Measurements from ENCODE around the gene TSPAN4. TPM values are rescaled to one million over a fixed set of nuclear protein-coding genes. Genes with fewer than 3 reads are reported as not detected.

The TSPAN4 gene
- total RNA-seq, 2 donors from 2014 or later: 48.8 to 94.9 TPM

DNA sequence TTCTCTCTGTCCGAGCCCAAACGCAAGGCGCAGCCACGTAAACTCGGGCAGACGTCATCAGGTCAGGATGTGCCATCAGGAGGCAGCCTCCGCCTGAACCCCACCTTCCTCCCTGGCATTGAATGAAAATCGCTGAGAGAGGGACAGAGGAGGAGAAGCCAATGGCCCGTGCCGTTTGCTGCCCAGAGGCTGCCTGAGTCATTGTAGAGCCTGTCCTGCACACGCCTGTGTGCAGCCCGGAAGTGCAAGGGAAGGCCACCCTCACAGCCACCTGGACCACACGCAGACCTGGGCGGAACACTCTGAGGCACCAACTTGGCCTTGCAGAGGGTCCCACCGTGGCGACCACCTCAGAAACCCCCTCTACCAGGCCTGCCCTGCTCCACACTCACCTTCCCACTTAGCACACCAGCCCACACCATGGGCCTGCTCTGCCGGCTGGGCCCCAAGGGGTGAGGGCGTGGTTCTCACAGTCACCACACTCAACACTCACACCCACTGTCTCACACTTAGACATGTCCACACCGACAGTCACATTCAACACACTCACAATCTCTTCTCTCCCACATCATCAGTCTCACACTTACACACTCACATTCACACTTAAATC, 58.9 kb downstream of the TSPAN4 start:
- DNase-seq (ENCODE audit: low spot score): no peak
- intact Hi-C loops (cut with DNase I): no loop called here
- Histone ChIP-seq H3K27me3 (replicated peaks; ENCODE audit: insufficient read depth) (no peaks in the 10 kb centered on the region), H3K9me3 (no peaks in the 10 kb centered on the region), H3K4me3 (no peak overlapping the region), H3K4me1 (replicated peaks) (no peaks in the 10 kb centered on the region), H3K36me3 (peaks cover 19% of the 10 kb centered on the region in 2 donors), H3K27ac (no peak overlapping the region)
- TF ChIP-seq, protein P1, sequence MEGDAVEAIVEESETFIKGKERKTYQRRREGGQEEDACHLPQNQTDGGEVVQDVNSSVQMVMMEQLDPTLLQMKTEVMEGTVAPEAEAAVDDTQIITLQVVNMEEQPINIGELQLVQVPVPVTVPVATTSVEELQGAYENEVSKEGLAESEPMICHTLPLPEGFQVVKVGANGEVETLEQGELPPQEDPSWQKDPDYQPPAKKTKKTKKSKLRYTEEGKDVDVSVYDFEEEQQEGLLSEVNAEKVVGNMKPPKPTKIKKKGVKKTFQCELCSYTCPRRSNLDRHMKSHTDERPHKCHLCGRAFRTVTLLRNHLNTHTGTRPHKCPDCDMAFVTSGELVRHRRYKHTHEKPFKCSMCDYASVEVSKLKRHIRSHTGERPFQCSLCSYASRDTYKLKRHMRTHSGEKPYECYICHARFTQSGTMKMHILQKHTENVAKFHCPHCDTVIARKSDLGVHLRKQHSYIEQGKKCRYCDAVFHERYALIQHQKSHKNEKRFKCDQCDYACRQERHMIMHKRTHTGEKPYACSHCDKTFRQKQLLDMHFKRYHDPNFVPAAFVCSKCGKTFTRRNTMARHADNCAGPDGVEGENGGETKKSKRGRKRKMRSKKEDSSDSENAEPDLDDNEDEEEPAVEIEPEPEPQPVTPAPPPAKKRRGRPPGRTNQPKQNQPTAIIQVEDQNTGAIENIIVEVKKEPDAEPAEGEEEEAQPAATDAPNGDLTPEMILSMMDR (IDR thresholded peaks at IDR 0.05): no peak
- TF ChIP-seq POLR2AphosphoS5 (IDR thresholded peaks at IDR 0.05): no peak
- no peak for TF ChIP-seq POLR2A (IDR thresholded peaks at IDR 0.05)
- 89% methylated on average over 18 of the region's 19 CpGs for WGBS

GRCh38 chr11:904380-904779, 61.7 kb downstream of the TSPAN4 start:
- WGBS: 91% methylated on average over 7 of the region's 7 CpGs
- Histone ChIP-seq H3K4me1 (replicated peaks) (no peaks in the 10 kb centered on the region), H3K36me3 (peaks cover 18 to 19% of the 10 kb centered on the region in 2 donors), H3K27me3 (replicated peaks; ENCODE audit: insufficient read depth) (no peaks in the 10 kb centered on the region), H3K9me3 (no peaks in the 10 kb centered on the region), H3K4me3 (no peak overlapping the region), H3K27ac (no peak overlapping the region)
- intact Hi-C loops (cut with DNase I): no loop called here
- TF ChIP-seq POLR2AphosphoS5 (IDR thresholded peaks at IDR 0.05) (no peak), POLR2A (IDR thresholded peaks at IDR 0.05) (no peak)
- TF ChIP-seq, protein P1 (IDR thresholded peaks at IDR 0.05): no peak
- no peak for DNase-seq (ENCODE audit: low spot score)

DNA sequence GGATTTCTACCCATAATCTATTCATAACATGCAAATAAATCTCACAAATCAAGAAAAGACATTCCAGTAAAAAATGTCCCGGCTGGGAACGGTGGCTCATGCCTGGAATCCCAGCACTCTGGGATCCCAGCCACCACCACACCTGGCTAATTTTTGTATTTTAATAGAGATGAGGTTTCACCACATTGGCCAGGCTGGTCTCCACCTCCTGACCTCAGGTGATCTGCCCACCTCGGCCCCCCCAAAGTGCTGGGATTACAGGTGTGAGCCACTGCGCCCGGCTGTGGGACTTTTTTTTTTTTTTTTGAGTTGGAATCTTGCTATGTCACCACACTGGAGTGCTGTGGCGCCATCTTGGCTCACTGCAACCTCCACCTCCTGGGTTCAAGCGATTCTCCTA, 63.3 kb downstream of the TSPAN4 start:
- Histone ChIP-seq H3K27ac (no peak overlapping the region), H3K36me3 (peaks cover 7 to 19% of the 10 kb centered on the region in 2 donors), H3K4me1 (replicated peaks) (no peaks in the 10 kb centered on the region), H3K27me3 (replicated peaks; ENCODE audit: insufficient read depth) (no peaks in the 10 kb centered on the region), H3K4me3 (no peak overlapping the region), H3K9me3 (no peaks in the 10 kb centered on the region)
- WGBS: 77% methylated on average over 7 of the region's 7 CpGs
- TF ChIP-seq, protein P1 (IDR thresholded peaks at IDR 0.05): no peak
- TF ChIP-seq POLR2A (IDR thresholded peaks at IDR 0.05) (no peak), POLR2AphosphoS5 (IDR thresholded peaks at IDR 0.05) (no peak)
- no peak for DNase-seq (ENCODE audit: low spot score)
- intact Hi-C loops (cut with DNase I): no loop called here

DNA sequence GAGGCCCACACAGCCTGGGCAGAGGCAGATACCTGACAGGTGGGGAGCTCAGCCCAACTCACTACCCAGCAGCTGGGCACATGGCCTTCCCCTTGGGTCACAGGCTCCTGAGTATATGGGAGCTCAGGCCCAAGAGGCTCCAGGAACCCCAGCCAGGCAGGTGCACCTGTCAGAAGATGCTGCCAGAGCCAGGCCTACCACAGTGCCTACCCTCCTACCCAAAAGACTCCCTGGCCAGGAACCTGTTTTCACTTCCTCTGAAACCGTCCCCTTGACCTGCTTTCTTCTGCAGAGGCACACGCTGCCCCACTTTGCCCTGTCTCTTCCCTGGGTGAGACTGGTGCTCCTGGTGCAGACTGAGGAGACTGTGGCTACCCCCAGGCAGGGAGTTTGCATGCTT, 65.0 kb downstream of the TSPAN4 start:
- TF ChIP-seq POLR2AphosphoS5 (IDR thresholded peaks at IDR 0.05): no peak
- no peak for TF ChIP-seq POLR2A (IDR thresholded peaks at IDR 0.05)
- TF ChIP-seq, protein P1 (IDR thresholded peaks at IDR 0.05): no peak
- Histone ChIP-seq H3K27ac (no peak overlapping the region), H3K27me3 (replicated peaks; ENCODE audit: insufficient read depth) (no peaks in the 10 kb centered on the region), H3K9me3 (no peaks in the 10 kb centered on the region), H3K4me1 (replicated peaks) (no peaks in the 10 kb centered on the region), H3K36me3 (peaks cover 4 to 5% of the 10 kb centered on the region in 2 donors), H3K4me3 (no peak overlapping the region)
- intact Hi-C loops (cut with DNase I): no loop called here
- WGBS: 96% methylated on average over 2 of the region's 2 CpGs
- DNase-seq (ENCODE audit: low spot score): no peak

GRCh38 chr11:908273-908672, 65.6 kb downstream of the TSPAN4 start:
- no peaks in the 10 kb centered on the region for H3K4me1 ChIP-seq (replicated peaks)
- TF ChIP-seq, protein P1 (IDR thresholded peaks at IDR 0.05): no peak
- TF ChIP-seq POLR2A (IDR thresholded peaks at IDR 0.05) (no peak), POLR2AphosphoS5 (IDR thresholded peaks at IDR 0.05) (no peak)
- no peaks in the 10 kb centered on the region for H3K27me3 ChIP-seq (replicated peaks; ENCODE audit: insufficient read depth)
- WGBS: 88% methylated on average over 5 of the region's 5 CpGs
- intact Hi-C loops (cut with DNase I): no loop called here
- no peaks in the 10 kb centered on the region for H3K9me3 ChIP-seq
- no peak for DNase-seq (ENCODE audit: low spot score)
- no peaks in the 10 kb centered on the region for H3K36me3 ChIP-seq
- no peak overlapping the region for H3K27ac ChIP-seq
- H3K4me3 ChIP-seq: no peak overlapping the region
